Endothelial cell (in vitro differentiated cells): ENCODE measurements around the gene LRRTM3. TPM values are rescaled to one million over a fixed set of nuclear protein-coding genes. Genes with fewer than 3 reads are reported as not detected.

Experiments
- DNase-seq: peaks from one replicate; pipeline ENCODE4 v3.0.0; 2021; ENCODE audit warnings: low spot score
- H3K27ac Mint-ChIP-seq: one replicate; pipeline ENCODE4 v1.8.0; 2021; ENCODE audit warnings: mixed read lengths, inconsistent platforms; ENCODE audit not compliant: unreplicated experiment
- H3K27me3 Mint-ChIP-seq: one replicate; pipeline ENCODE4 v1.8.0; 2021; ENCODE audit warnings: mild to moderate bottlenecking, moderate library complexity, mixed read lengths, inconsistent platforms; ENCODE audit not compliant: unreplicated experiment
- H3K36me3 Mint-ChIP-seq: one replicate; pipeline ENCODE4 v1.8.0; 2021; ENCODE audit warnings: mild to moderate bottlenecking, low read depth, mixed read lengths, inconsistent platforms; ENCODE audit not compliant: unreplicated experiment
- H3K4me1 Mint-ChIP-seq: one replicate; pipeline ENCODE4 v1.8.0; 2021; ENCODE audit warnings: mild to moderate bottlenecking, mixed read lengths, inconsistent platforms; ENCODE audit not compliant: unreplicated experiment
- H3K4me3 Mint-ChIP-seq: one replicate; pipeline ENCODE4 v1.8.0; 2021; ENCODE audit warnings: mild to moderate bottlenecking, mixed read lengths, inconsistent platforms; ENCODE audit not compliant: unreplicated experiment
- H3K9me3 Mint-ChIP-seq: one replicate; pipeline ENCODE4 v1.8.0; 2021; ENCODE audit warnings: mixed read lengths, inconsistent platforms; ENCODE audit not compliant: unreplicated experiment
- CTCF ChIP-seq: fragments of 200-600 bp; sonication (generic); IDR thresholded peaks from one replicate; pipeline ENCODE4 v1.5.0; 2021; ENCODE audit warnings: antibody characterized with exemption; ENCODE audit not compliant: unreplicated experiment
- total RNA-seq: library from RNA; stranded (reverse); fragmentation: NEBNext Ultra II Directional; extraction: Animal tissue kit (Norgen Biotek cat#: 25700); gene quantifications from one replicate; pipeline ENCODE4 v1.2.1, GENCODE V29; 2021; ENCODE audit not compliant: unreplicated experiment

The LRRTM3 gene
- total RNA-seq, 1 donor from 2014 or later: not detected

- Mint-ChIP-seq H3K36me3 (no peaks in the 10 kb centered on the region), H3K27ac (no peak overlapping the region), H3K4me3 (no peak overlapping the region), H3K27me3 (no peaks in the 10 kb centered on the region), H3K4me1 (no peaks in the 10 kb centered on the region), H3K9me3 (no peaks in the 10 kb centered on the region)
- TF ChIP-seq CTCF: no peak
- DNase-seq: no peak
Measured at GRCh38 chr10:66882271-66882670, 43.6 kb upstream of the LRRTM3 start.

GRCh38 chr10:66886848-66887247 lies 39.0 kb upstream of the LRRTM3 start:
- no peak for DNase-seq
- Mint-ChIP-seq H3K9me3 (no peaks in the 10 kb centered on the region), H3K27me3 (no peaks in the 10 kb centered on the region)

GRCh38 chr10:66888237-66888636 lies 37.6 kb upstream of the LRRTM3 start:
- no peak for DNase-seq
- H3K4me1 Mint-ChIP-seq: no peaks in the 10 kb centered on the region
- no peaks in the 10 kb centered on the region for H3K36me3 Mint-ChIP-seq
- TF ChIP-seq CTCF: no peak
- no peaks in the 10 kb centered on the region for H3K9me3 Mint-ChIP-seq
- H3K4me3 Mint-ChIP-seq: no peak overlapping the region
- H3K27ac Mint-ChIP-seq: no peak overlapping the region
- H3K27me3 Mint-ChIP-seq: no peaks in the 10 kb centered on the region

More at GRCh38 chr10:66886848-66887247, 39.0 kb upstream of the LRRTM3 start:
- Mint-ChIP-seq H3K36me3 (no peaks in the 10 kb centered on the region), H3K27ac (no peak overlapping the region), H3K4me1 (no peaks in the 10 kb centered on the region), H3K4me3 (no peak overlapping the region)
- no peak for TF ChIP-seq CTCF

GRCh38 chr10:66892871-66893270 lies 33.0 kb upstream of the LRRTM3 start:
- Mint-ChIP-seq H3K27ac (no peak overlapping the region), H3K36me3 (no peaks in the 10 kb centered on the region), H3K27me3 (no peaks in the 10 kb centered on the region), H3K4me3 (no peak overlapping the region), H3K4me1 (no peaks in the 10 kb centered on the region), H3K9me3 (no peaks in the 10 kb centered on the region)
- TF ChIP-seq CTCF: no peak
- no peak for DNase-seq

- Mint-ChIP-seq H3K36me3 (no peaks in the 10 kb centered on the region), H3K27ac (no peak overlapping the region), H3K9me3 (no peaks in the 10 kb centered on the region), H3K4me3 (no peak overlapping the region), H3K27me3 (peaks cover 2% of the 10 kb centered on the region), H3K4me1 (no peaks in the 10 kb centered on the region)
- no peak for DNase-seq
- no peak for TF ChIP-seq CTCF
Measured at GRCh38 chr10:66910671-66911070, 15.2 kb upstream of the LRRTM3 start.
